Measurements from ENCODE around the gene OGFOD3.

GRCh38 chr17:82376042-82376730 is 42.2 kb downstream of the OGFOD3 start:
- TF ChIP-seq POLR2A (IDR thresholded peaks at IDR 0.05) (no peak), CTCF (IDR thresholded peaks at IDR 0.05) (no peak)
